Breast epithelium (tissue), 4 donors: ENCODE data around the gene JADE2. TPM values are rescaled to one million over a fixed set of nuclear protein-coding genes. Genes with fewer than 3 reads are reported as not detected.

Source experiments
- DNase-seq, 2 donors: peaks; one replicate each; pipeline ENCODE4 v3.0.0-alpha.2; 2019; ENCODE audit warnings: low spot score in 2 of 2
- H3K27ac ChIP-seq, 2 donors: fragments of 200-600 bp; sonication (generic) in 1 of 2; one replicate each; pipeline ENCODE4 v1.5.1; 2016 to 2019; ENCODE audit warnings: mild to moderate bottlenecking in 1 of 2
- H3K27me3 ChIP-seq, 2 donors: fragments of 200-600 bp; sonication (generic) in 1 of 2; one replicate each; pipeline versions ENCODE4 v1.5.1 to v1.6.0; 2017 to 2019; ENCODE audit warnings: control low read depth in 1 of 2, mild to moderate bottlenecking in 1 of 2
- H3K36me3 ChIP-seq: fragments of 200-600 bp; one replicate; pipeline ENCODE4 v1.5.1; 2019
- H3K4me1 ChIP-seq, 2 donors: fragments of 200-600 bp; sonication (generic); one replicate each; pipeline ENCODE4 v1.5.1; 2016 to 2019; ENCODE audit warnings: control low read depth in 1 of 2
- H3K4me3 ChIP-seq, 3 donors: fragments of 200-600 bp; sonication (generic); 1 replicate in 2 of 3; 2 replicates in 1 of 3; pipeline ENCODE4 v1.5.1; 2016 to 2019; ENCODE audit warnings: mild to moderate bottlenecking in 3 of 3, moderate library complexity in 2 of 3
- H3K9me3 ChIP-seq, 2 donors: fragments of 200-600 bp; sonication (generic) in 1 of 2; one replicate each; pipeline ENCODE4 v1.5.1; 2016 to 2019; ENCODE audit warnings: control low read depth in 1 of 2
- POLR2A ChIP-seq: fragments of 450-650 bp; IDR thresholded peaks from one replicate; pipeline ENCODE4 v1.6.1; 2016; ENCODE audit warnings: antibody characterized with exemption, mild to moderate bottlenecking, moderate library complexity
- POLR2AphosphoS5 ChIP-seq, 3 donors: sonication (generic); formaldehyde crosslinking; IDR thresholded peaks; one replicate each; pipeline ENCODE4 v1.6.1; 2017; ENCODE audit warnings: antibody characterized with exemption in 3 of 3
- intact Hi-C: fragments of 100-400 bp; cut with DNase I; formaldehyde crosslinking; loops from one replicate; pipeline ENCODE4 v1.15.1; 2023; ENCODE audit warnings: low total_unique reads
- total RNA-seq, 3 donors: library from RNA; depleted of rRNA; stranded (reverse); fragments of >200 nt; gene quantifications; one replicate each; pipeline ENCODE4 v1.1.0, GENCODE V29; 2016
- TF ChIP-seq, protein P1 (sequence below), 3 donors: fragments of 450-650 bp; IDR thresholded peaks; one replicate each; pipeline ENCODE4 v1.5.1; 2016 to 2017; ENCODE audit warnings: antibody characterized with exemption in 3 of 3, mild to moderate bottlenecking in 3 of 3, moderate library complexity in 3 of 3

The JADE2 gene
- total RNA-seq, 3 donors from 2014 or later: 39.0 to 66.0 (median 61.4) TPM

- H3K27ac ChIP-seq: peak overlapping the region in 1 of 2 donors; percentile 20
- TF ChIP-seq, protein P1, sequence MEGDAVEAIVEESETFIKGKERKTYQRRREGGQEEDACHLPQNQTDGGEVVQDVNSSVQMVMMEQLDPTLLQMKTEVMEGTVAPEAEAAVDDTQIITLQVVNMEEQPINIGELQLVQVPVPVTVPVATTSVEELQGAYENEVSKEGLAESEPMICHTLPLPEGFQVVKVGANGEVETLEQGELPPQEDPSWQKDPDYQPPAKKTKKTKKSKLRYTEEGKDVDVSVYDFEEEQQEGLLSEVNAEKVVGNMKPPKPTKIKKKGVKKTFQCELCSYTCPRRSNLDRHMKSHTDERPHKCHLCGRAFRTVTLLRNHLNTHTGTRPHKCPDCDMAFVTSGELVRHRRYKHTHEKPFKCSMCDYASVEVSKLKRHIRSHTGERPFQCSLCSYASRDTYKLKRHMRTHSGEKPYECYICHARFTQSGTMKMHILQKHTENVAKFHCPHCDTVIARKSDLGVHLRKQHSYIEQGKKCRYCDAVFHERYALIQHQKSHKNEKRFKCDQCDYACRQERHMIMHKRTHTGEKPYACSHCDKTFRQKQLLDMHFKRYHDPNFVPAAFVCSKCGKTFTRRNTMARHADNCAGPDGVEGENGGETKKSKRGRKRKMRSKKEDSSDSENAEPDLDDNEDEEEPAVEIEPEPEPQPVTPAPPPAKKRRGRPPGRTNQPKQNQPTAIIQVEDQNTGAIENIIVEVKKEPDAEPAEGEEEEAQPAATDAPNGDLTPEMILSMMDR (IDR thresholded peaks at IDR 0.05): no peak
- TF ChIP-seq POLR2AphosphoS5 (IDR thresholded peaks at IDR 0.05): no peak
- no peak for TF ChIP-seq POLR2A
- intact Hi-C loops: no loop called here
- no peak for DNase-seq
- no peaks in the 10 kb centered on the region for H3K9me3 ChIP-seq
- no peak overlapping the region for H3K4me3 ChIP-seq
- H3K36me3 ChIP-seq: peaks cover 8% of the 10 kb centered on the region
- H3K4me1 ChIP-seq: no peaks in the 10 kb centered on the region
- no peaks in the 10 kb centered on the region for H3K27me3 ChIP-seq
Measured at GRCh38 chr5:134576386-134577021, 51.0 kb downstream of the JADE2 start.

DNA sequence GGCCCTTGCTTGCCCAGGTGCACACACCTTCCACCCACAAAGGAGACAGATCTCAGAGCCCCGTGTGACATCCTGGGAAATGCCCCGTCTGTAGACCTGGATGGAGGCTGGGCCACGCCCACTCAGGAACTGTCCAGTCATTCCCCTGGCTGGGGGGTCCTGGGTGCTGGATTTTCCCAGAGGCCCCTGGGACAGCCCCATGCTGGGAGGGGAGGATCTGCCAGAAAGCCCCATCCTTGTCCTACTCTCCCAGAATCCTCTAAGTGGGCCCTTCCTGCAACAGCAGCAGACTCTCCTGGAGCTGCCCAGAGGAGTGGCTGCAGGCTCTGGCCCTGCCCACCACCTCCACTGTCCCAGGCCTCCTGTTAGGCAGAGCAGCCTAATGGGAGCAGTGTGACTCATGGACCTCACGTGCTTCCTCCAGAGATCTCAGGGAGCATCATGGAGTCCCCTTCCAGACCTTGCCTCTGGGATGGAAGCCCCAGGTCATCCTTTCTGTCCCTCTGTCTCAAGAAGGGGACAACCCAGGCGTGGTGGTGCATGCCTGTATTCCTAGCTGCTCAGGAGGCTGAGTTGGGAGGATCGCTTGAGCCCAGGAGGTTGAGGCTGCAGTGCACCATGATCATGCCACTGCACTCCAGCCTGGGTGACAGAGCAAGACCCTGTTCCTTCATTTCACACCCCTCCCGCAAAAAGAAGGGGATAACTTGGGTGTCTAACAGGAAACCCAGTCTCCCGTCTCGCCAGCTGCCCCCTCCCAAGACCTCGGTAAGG, 51.7 kb downstream of the JADE2 start:
- DNase-seq: no peak
- peaks cover 8% of the 10 kb centered on the region for H3K36me3 ChIP-seq
- no peaks in the 10 kb centered on the region for H3K4me1 ChIP-seq
- no peaks in the 10 kb centered on the region for H3K27me3 ChIP-seq
- no peaks in the 10 kb centered on the region for H3K9me3 ChIP-seq
- no peak overlapping the region for H3K4me3 ChIP-seq
- TF ChIP-seq, protein P1 (IDR thresholded peaks at IDR 0.05): no peak
- TF ChIP-seq POLR2AphosphoS5 (IDR thresholded peaks at IDR 0.05): no peak
- no peak for TF ChIP-seq POLR2A
- intact Hi-C loops: no loop called here
- peak overlapping the region in 1 of 2 donors; percentile 20 for H3K27ac ChIP-seq

GRCh38 chr5:134577796-134578577, 52.5 kb downstream of the JADE2 start:
- H3K27ac ChIP-seq: peak overlapping the region in 1 of 2 donors; percentile 19
- peaks cover 3% of the 10 kb centered on the region for H3K36me3 ChIP-seq

DNA sequence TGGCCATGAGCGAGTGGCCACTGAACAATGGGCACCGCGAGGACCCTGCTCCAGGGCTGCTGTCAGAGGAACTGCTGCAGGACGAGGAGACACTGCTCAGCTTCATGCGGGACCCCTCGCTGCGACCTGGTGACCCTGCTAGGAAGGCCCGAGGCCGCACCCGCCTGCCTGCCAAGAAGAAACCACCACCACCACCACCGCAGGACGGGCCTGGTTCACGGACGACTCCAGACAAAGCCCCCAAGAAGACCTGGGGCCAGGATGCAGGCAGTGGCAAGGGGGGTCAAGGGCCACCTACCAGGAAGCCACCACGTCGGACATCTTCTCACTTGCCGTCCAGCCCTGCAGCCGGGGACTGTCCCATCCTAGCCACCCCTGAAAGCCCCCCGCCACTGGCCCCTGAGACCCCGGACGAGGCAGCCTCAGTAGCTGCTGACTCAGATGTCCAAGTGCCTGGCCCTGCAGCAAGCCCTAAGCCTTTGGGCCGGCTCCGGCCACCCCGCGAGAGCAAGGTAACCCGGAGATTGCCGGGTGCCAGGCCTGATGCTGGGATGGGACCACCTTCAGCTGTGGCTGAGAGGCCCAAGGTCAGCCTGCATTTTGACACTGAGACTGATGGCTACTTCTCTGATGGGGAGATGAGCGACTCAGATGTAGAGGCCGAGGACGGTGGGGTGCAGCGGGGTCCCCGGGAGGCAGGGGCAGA, 53.3 kb downstream of the JADE2 start:
- Histone ChIP-seq H3K9me3 (no peaks in the 10 kb centered on the region), H3K4me1 (no peaks in the 10 kb centered on the region), H3K27me3 (no peaks in the 10 kb centered on the region), H3K27ac (no peak overlapping the region), H3K4me3 (no peak overlapping the region), H3K36me3 (no peaks in the 10 kb centered on the region)
- TF ChIP-seq POLR2AphosphoS5 (IDR thresholded peaks at IDR 0.05) (no peak), POLR2A (no peak)
- TF ChIP-seq, protein P1 (IDR thresholded peaks at IDR 0.05): no peak
- DNase-seq: no peak
- intact Hi-C loops: no loop called here

More at GRCh38 chr5:134577796-134578577, 52.5 kb downstream of the JADE2 start:
- Histone ChIP-seq H3K4me1 (no peaks in the 10 kb centered on the region), H3K27me3 (no peaks in the 10 kb centered on the region), H3K9me3 (no peaks in the 10 kb centered on the region), H3K4me3 (no peak overlapping the region)
- intact Hi-C loops: no loop called here
- peak; percentile 47 to 72 for DNase-seq
- TF ChIP-seq, protein P1 (IDR thresholded peaks at IDR 0.05): peak; percentile 22 to 70 (median 61)
- TF ChIP-seq POLR2AphosphoS5 (IDR thresholded peaks at IDR 0.05) (peak in 1 of 3 donors; percentile 36), POLR2A (no peak)
